GM19238 (cell line): Measurements from ENCODE around the gene LRP3.
A peak's percentile ranks its signal among the peaks of the same experiment; 100 is the strongest.
"Not testable (repeated sequence)": the region's sequence is repeated elsewhere in the genome, so short reads cannot be mapped to it uniquely, and the experiment has no call there.

ENCODE experiments used
- DNase-seq: peaks from one replicate; pipeline ENCODE4 v3.0.0; 2011; ENCODE audit warnings: low spot score; ENCODE audit not compliant: insufficient read length

The LRP3 gene

GRCh38 chr19:33175886-33176669 is 18.1 kb upstream of the LRP3 start:
- no peak for DNase-seq

GRCh38 chr19:33176670-33177416 is 17.3 kb upstream of the LRP3 start:
- DNase-seq, result peak; percentile 94

- no peak for DNase-seq
Observed at GRCh38 chr19:33177417-33177979, 16.6 kb upstream of the LRP3 start.

- DNase-seq, result no peak
Observed at GRCh38 chr19:33186431-33187182, 7.5 kb upstream of the LRP3 start.

GRCh38 chr19:33187183-33187540 is 7.0 kb upstream of the LRP3 start:
- no peak for DNase-seq

GRCh38 chr19:33189453-33189852 is 4.7 kb upstream of the LRP3 start:
- DNase-seq, result no peak

- DNase-seq, result not testable (repeated sequence)
Observed at GRCh38 chr19:33191092-33191491, 3.0 kb upstream of the LRP3 start.

- DNase-seq, result peak; percentile 1
Observed at GRCh38 chr19:33191501-33191900, 2.6 kb upstream of the LRP3 start.

- DNase-seq, result no peak
Observed at GRCh38 chr19:33192010-33192409, 2.1 kb upstream of the LRP3 start.

- DNase-seq, result no peak
Observed at GRCh38 chr19:33193269-33193864, 763 bp upstream of the LRP3 start.

- no peak for DNase-seq
Observed at GRCh38 chr19:33194532-33194885, 379 bp downstream of the LRP3 start.

- DNase-seq, result no peak
Observed at GRCh38 chr19:33194886-33195644, 935 bp downstream of the LRP3 start.

- no peak for DNase-seq
Observed at GRCh38 chr19:33195645-33196347, 1.7 kb downstream of the LRP3 start.

GRCh38 chr19:33196446-33197193 is 2.5 kb downstream of the LRP3 start:
- no peak for DNase-seq

GRCh38 chr19:33197591-33198000 is 3.5 kb downstream of the LRP3 start:
- no peak for DNase-seq

GRCh38 chr19:33198169-33198568 is 4.0 kb downstream of the LRP3 start:
- DNase-seq, result no peak

GRCh38 chr19:33199441-33200265 is 5.5 kb downstream of the LRP3 start:
- no peak for DNase-seq

GRCh38 chr19:33201473-33201872 is 7.3 kb downstream of the LRP3 start:
- DNase-seq, result no peak
